Esophagus (tissue), 2 donors: ENCODE results near the gene WNK2. TPM values are rescaled to one million over a fixed set of nuclear protein-coding genes. Genes with fewer than 3 reads are reported as not detected.

Experiments used
- H3K27ac ChIP-seq, 2 donors: one replicate each; pipeline ENCODE4 v1.5.1; 2013; ENCODE audit warnings: low read depth in 2 of 2, mild to moderate bottlenecking in 2 of 2, inconsistent platforms in 1 of 2, low read length in 1 of 2, moderate library complexity in 1 of 2
- H3K27me3 ChIP-seq, 2 donors: one replicate each; pipeline ENCODE4 v1.6.1; 2013; ENCODE audit warnings: low read length in 2 of 2, control low read depth in 1 of 2, mild to moderate bottlenecking in 1 of 2; ENCODE audit not compliant: insufficient read depth in 2 of 2, control insufficient read depth in 1 of 2
- H3K36me3 ChIP-seq, 2 donors: one replicate each; pipeline ENCODE4 v1.6.1; 2013; ENCODE audit warnings: low read length in 1 of 2; ENCODE audit not compliant: control insufficient read depth in 2 of 2, insufficient read depth in 2 of 2
- H3K4me1 ChIP-seq, 2 donors: one replicate each; pipeline ENCODE4 v1.6.1; 2013; ENCODE audit warnings: low read length in 1 of 2; ENCODE audit not compliant: control insufficient read depth in 2 of 2, insufficient read depth in 2 of 2
- H3K4me3 ChIP-seq, 2 donors: one replicate each; pipeline ENCODE4 v1.5.1; 2013; ENCODE audit warnings: low read length in 2 of 2, mild to moderate bottlenecking in 2 of 2, low read depth in 1 of 2, moderate library complexity in 1 of 2
- H3K9me3 ChIP-seq, 2 donors: one replicate each; pipeline ENCODE4 v1.6.1; 2013; ENCODE audit warnings: mild to moderate bottlenecking in 2 of 2, low read depth in 1 of 2, low read length in 1 of 2, moderate library complexity in 1 of 2; ENCODE audit not compliant: control insufficient read depth in 2 of 2, insufficient read depth in 1 of 2
- WGBS, 2 donors: extraction: QIAGEN DNeasy Blood & Tissue Kit; methylation state at CpG; one replicate each; pipeline ENCODE4 v1.1.7; 2013; 5-methylcytosine and 5-hydroxymethylcytosine counted together
- polyA plus RNA-seq, 2 donors: library from polyadenylated mRNA; stranded (reverse); fragments of 200-250 nt; gene quantifications; one replicate each; pipeline ENCODE4 v1.2.3, GENCODE V29; 2013
- donor health status: healthy with polysubstance abuse.
- donor health status: Bipolar disorder and iron deficiency.

WNK2 gene
- polyA plus RNA-seq, 2 donors = 2.1 to 3.4 TPM

DNA sequence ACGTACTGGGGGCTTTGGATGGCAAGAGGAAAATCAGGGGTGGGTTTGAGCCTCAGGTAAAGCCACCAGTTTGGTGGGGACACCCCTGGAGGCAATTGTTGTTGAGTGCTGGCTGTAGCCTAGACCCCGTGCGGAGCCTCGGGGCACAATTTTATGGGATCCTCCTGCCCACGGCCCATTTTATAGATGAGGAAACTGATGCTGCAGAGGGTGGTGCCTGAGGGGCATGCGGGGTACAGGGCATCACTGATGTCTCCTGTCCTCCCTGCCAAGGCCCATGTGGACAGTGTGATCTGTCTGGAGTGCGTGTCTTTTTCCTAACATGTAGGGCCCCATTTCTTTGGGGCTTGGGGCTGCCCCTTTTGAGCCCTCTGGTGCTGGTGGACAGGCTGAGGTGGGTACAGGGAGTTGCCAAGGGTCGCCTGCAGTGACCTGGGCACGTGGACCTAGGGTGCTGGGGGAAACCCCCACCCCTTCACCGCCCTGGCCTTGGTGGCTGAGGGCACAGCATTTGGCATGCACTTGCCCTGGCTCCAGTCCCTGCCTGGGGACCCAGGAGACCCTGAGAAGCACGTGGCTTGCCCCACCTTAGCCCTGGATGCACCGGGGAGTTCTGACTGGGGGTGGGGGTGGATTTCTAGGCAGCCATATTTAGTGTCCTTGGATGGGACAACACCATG is 22.1 kb downstream of the WNK2 start:
- Histone ChIP-seq H3K27ac (peak overlapping the region in 1 of 2 donors; percentile 25), H3K27me3 (no peaks in the 10 kb centered on the region), H3K4me3 (no peak overlapping the region), H3K9me3 (no peaks in the 10 kb centered on the region), H3K36me3 (no peaks in the 10 kb centered on the region), H3K4me1 (peaks cover 0 to 18% of the 10 kb centered on the region in 2 donors)
- WGBS, 2 donors = 71 to 76% methylated on average over 12 of the region's 12 CpGs

DNA sequence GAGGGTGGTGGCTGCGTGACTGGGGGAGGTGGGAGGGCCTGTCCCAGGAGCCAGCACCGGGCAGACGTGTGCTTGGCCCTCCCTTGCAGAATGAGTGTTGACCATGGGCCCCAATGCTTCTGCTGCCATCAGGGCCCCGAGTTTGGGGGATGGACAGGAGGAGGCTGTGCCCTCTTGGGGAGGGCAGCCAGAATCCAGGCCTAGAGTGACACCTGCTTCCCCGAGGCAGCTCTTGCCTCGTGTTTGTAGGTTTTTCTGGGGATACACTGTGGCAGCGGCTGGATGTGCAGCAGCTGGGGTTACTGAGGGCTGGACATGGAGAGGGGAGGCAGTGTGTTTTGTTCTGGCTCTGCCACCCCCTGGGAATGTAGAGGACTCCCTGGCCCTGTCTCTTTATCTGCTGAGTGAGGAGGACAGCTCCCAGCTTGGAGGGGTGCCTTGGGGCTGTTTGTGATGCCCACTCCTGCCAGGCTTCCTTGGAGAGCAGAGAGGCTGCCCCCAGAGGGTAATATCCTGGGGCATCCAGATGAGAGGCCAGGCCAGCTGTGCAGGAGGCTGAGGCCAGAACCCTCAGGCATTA is 22.7 kb downstream of the WNK2 start:
- no peaks in the 10 kb centered on the region for H3K9me3 ChIP-seq
- H3K4me3 ChIP-seq = no peak overlapping the region
- no peaks in the 10 kb centered on the region for H3K36me3 ChIP-seq
- H3K27me3 ChIP-seq = no peaks in the 10 kb centered on the region
- 58 to 65% methylated on average over 7 of the region's 7 CpGs for WGBS, 2 donors
- H3K4me1 ChIP-seq = peaks cover 0 to 11% of the 10 kb centered on the region in 2 donors
- H3K27ac ChIP-seq = peak overlapping the region in 1 of 2 donors; percentile 28

DNA sequence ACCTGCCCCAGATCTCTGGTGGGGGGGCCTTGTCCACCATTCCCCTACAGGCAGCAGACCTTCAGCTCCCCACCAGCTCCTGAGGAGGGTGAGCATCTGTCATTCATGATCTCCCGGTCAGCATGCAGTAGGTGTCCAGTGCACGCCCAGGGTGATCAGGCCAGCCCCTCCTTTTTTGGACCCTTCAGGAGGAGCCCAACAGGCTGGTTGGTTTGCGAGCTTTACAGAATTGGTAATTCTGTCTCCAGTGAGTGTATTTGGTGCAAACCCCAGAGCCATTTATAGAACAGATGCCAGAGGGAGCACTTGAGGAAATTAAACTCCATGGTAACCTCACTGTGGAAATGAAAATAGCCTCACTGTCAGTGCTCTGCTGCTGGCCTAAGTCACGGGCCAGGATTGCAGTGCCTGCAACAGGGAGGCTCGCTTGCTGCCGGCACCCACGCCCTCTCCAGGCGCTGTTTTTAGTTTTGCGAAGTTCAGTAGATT is 23.4 kb downstream of the WNK2 start:
- Histone ChIP-seq H3K36me3 (no peaks in the 10 kb centered on the region), H3K27me3 (no peaks in the 10 kb centered on the region), H3K9me3 (no peaks in the 10 kb centered on the region), H3K4me3 (no peak overlapping the region), H3K27ac (peak overlapping the region in 1 of 2 donors; percentile 37), H3K4me1 (peaks cover 0 to 7% of the 10 kb centered on the region in 2 donors)
- WGBS, 2 donors = 40 to 48% methylated on average over 9 of the region's 9 CpGs

DNA sequence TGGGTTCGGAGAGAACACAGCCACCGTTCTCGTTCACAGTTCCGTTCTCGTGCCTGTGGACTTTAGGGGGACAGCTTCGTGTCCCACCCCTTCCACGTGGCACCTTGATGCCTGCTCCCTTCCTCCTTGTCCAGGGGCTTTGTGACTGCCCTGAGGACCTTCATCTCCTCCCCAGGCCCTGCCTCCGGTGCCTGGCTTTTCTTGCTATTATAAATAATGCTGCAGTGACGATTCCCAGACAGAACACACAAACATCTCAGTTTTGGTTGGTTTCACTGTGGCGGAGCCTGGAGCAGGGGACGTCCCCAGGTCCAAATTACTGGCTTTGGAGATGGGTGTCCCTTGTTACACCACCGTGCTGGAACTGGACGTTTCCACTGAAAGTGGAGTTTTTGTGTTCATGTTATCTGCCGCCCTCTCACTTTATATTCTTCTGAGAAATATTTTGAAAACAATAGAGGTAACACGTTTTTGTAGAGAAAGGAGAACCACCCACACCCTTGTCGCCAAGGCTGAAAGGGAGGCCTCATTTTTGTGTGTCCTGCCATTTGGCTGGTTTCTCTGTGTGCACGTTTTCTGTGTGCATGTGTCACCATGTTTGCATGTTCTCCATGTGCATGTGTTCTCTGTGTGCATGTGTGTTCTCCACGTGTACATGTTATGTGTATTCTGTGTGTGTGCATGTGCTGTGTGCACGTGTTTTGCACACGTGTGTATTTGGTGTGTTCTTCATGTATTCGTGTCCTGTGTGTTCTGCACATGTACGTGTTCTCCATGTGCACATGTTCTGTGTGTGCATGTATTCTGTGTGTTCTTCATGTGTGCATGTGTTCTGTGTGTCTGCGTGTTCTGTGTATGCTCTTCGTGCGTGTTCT is 24.2 kb downstream of the WNK2 start:
- Histone ChIP-seq H3K4me3 (no peak overlapping the region), H3K27ac (peak overlapping the region in 1 of 2 donors; percentile 30)
- WGBS, 2 donors = 60 to 65% methylated on average over 25 of the region's 25 CpGs

DNA sequence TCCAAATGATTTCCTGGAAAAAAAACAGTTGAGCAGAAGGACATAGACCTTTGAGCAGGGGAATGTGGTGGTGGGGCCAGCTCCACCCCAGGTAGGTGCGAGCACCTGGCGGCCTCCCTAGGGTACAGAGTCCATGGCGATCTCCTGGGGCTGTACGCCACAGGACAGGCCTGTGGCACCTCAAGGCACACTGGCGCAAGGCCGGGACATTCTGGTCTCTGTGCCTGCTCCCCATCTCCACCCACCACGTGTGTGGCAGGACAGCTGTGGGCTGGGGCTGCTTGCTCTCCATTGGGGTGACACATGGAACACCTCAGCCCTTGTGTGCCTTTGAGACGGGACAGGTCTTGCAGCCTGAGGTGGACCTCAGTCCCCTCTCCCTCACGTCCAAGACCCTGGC is 25.2 kb downstream of the WNK2 start:
- H3K36me3 ChIP-seq = no peaks in the 10 kb centered on the region
- peaks cover 0 to 7% of the 10 kb centered on the region in 2 donors for H3K4me1 ChIP-seq
- H3K9me3 ChIP-seq = no peaks in the 10 kb centered on the region
- no peak overlapping the region for H3K4me3 ChIP-seq
- WGBS, 2 donors = 78 to 94% methylated on average over 9 of the region's 9 CpGs
- H3K27me3 ChIP-seq = no peaks in the 10 kb centered on the region
- no peak overlapping the region for H3K27ac ChIP-seq

More for the DNA sequence above, 24.2 kb downstream of the WNK2 start:
- Histone ChIP-seq H3K9me3 (no peaks in the 10 kb centered on the region), H3K27me3 (no peaks in the 10 kb centered on the region), H3K4me1 (peaks cover 0 to 7% of the 10 kb centered on the region in 2 donors), H3K36me3 (no peaks in the 10 kb centered on the region)

DNA sequence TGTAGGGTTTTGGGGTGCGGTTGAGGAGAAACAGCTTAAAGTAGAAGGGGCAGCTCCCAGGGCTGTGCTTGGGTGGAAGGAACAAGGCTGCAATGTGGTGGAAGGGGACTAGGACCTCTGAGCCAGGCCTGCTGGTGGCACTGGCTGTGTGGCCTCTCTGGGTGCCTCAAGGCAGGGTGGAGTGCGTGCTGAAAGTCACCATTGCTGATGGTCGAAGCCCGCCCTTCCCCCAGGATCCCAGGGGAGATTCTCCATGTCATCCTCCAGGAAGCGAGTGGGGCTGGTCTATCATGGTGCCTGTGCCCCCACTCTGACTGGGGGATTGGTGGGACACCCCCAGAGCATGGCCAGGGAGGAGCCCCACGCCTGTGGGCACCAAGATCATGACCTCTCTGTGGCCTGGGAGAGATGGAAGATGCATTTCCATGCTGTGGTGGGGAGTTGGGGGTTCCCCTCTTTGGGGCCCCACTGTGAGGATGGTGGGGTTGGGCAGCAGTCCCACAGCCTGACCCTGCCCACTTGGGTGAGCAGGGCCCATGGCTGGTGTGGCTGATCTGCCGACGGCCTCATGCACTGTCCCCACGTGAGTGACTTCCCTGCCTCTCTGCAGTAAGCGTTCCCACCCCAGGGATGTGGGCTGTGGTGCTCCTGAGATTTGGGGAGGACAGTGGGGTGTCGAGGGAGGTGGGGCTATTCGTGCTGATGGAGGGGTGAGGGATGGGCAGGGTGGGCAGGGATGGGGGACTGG is 25.8 kb downstream of the WNK2 start:
- no peaks in the 10 kb centered on the region for H3K36me3 ChIP-seq
- H3K27me3 ChIP-seq = no peaks in the 10 kb centered on the region
- H3K4me1 ChIP-seq = peaks cover 0 to 7% of the 10 kb centered on the region in 2 donors
- no peak overlapping the region for H3K4me3 ChIP-seq
- 80 to 84% methylated on average over 12 of the region's 12 CpGs for WGBS, 2 donors
- no peaks in the 10 kb centered on the region for H3K9me3 ChIP-seq
- no peak overlapping the region for H3K27ac ChIP-seq

DNA sequence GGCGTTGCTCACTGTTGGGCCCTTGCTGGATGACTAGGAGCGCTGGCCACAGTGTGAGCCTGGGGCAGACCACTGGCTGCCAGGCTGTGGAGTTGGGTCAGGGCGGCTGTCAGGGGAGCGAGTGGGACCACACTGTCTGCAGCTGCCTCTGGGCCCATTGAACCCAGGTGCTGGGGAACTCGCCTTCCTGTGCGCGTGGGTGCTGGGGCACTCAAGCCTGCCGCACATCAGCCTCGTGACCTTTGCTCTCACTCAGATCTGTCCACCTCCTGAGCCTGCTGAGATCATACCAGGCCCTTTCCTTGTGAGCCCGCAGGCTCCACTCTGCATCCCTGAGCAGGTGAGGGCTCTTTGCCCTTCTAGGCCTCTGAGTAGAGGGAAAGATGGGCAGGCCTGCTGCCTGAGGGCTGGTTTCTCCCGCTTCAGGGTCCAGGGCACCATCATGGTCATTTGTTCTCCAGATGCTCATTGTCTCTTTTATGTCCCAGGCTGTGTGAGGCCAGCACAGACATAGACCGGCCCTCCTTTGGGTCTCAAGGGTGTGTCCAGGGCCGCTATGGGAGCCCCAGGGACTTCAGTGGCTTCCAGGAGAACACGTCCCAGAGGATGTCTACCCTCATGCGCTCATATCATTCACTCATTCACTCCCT is 26.5 kb downstream of the WNK2 start:
- Histone ChIP-seq H3K4me1 (peaks cover 0 to 7% of the 10 kb centered on the region in 2 donors), H3K4me3 (no peak overlapping the region), H3K9me3 (no peaks in the 10 kb centered on the region), H3K36me3 (no peaks in the 10 kb centered on the region), H3K27ac (no peak overlapping the region), H3K27me3 (no peaks in the 10 kb centered on the region)
- 83 to 95% methylated on average over 15 of the region's 15 CpGs for WGBS, 2 donors

DNA sequence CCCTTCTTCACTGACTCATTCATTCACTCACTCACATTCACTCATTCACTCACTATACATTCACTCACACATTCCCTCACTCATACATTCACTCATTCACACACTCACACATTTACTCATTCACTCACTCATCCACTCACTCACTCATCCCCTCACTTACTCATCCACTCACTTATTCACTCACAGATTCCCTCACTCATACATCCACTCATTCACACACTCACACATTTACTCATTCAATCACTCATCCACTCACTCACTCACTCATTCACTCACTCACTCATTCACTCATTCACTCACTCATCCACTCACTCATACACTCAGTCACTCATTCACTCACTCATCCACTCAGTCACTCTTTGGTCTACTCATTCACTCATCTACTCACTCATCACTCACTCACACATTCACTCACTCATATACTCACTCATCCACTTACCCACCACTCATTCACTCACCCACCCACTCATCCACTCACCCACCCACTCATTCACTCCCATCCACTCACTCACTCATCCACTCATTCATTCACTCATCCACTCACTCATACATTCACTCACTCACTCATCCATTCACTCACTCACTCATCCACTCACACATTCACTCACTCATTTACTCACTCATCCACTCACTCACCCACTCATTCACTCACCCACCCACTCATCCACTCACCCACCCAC is 27.2 kb downstream of the WNK2 start:
- H3K4me1 ChIP-seq = peaks cover 0 to 6% of the 10 kb centered on the region in 2 donors
- H3K27ac ChIP-seq = no peak overlapping the region
- no peaks in the 10 kb centered on the region for H3K36me3 ChIP-seq
- H3K27me3 ChIP-seq = no peaks in the 10 kb centered on the region
- no peak overlapping the region for H3K4me3 ChIP-seq
- H3K9me3 ChIP-seq = no peaks in the 10 kb centered on the region
